ENCODE measurements around the gene NAT16. TPM values are rescaled to one million over a fixed set of nuclear protein-coding genes. Genes with fewer than 3 reads are reported as not detected.

NAT16 gene
- total and polyA plus RNA-seq, 2 of the 8 experiments (the other 6 are each of a cell fraction or from before 2014, with no cell fraction given): 0.26 to 0.84 TPM

DNA sequence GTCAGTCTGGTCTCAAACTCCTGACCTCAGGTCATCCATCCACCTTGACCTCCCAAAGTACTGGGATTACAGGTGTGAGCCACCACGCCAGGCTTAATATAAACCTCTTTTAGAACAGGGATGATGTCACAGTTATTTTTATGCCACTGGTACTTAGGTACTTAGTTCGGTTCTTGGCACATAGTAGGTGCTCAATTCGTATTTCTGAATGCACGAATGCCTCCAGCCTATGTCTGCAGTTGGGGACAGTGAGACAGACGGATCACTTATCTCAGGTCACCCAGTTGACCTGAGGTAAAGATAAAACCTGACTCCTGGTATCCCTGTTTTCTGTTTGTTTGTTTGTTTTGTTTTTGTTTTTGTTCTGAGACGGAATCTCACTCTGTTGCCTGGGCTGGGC is 6.1 kb upstream of the NAT16 start:
- Histone ChIP-seq H3K9me3 (ENCODE audit: insufficient read depth in 2 of 2, low read depth in 1 of 2, low read length in 1 of 2) (no peaks in the 10 kb centered on the region), H3K9ac (replicated peaks in 1 of 4; ENCODE audit: extremely low read depth in 1 of 4, low read depth in 3 of 4, low read length in 3 of 4) (no peak overlapping the region), H3K18ac (ENCODE audit: extremely low read depth, low read length) (no peak overlapping the region), H3K79me2 (ENCODE audit: control insufficient read depth in 1 of 2, insufficient read depth in 2 of 2, low read length in 2 of 2) (no peaks in the 10 kb centered on the region), H3K27ac (ENCODE audit: low read depth, low read length) (no peak overlapping the region), H3K36me3 (ENCODE audit: control insufficient read depth in 2 of 4, insufficient read depth in 4 of 4, low read length in 3 of 4) (no peaks in the 10 kb centered on the region), H3K4ac (replicated peaks; ENCODE audit: insufficient read length, low read depth, low read length) (no peak overlapping the region), H3K56ac (replicated peaks; ENCODE audit: insufficient read length, low read depth, low read length) (no peak overlapping the region), H2AK5ac (ENCODE audit: low read depth, low read length) (no peak overlapping the region), H2AFZ (ENCODE audit: low read length) (no peak overlapping the region), H3K4me1 (replicated peaks in 1 of 4; ENCODE audit: control insufficient read depth in 3 of 4, insufficient read depth in 4 of 4, low read length in 3 of 4) (peaks cover 0 to 2% (median under 1%) of the 10 kb centered on the region in 4 experiments; a peak in 3 of 7 replicates), H2BK5ac (ENCODE audit: low read depth, low read length) (no peak overlapping the region), H4K20me1 (replicated peaks in 1 of 2; ENCODE audit: control insufficient read depth in 1 of 2, insufficient read depth in 2 of 2, low read length in 2 of 2) (no peaks in the 10 kb centered on the region), H3K23ac (ENCODE audit: insufficient read length) (no peak overlapping the region), H4K8ac (ENCODE audit: extremely low read depth, insufficient read depth, low read length) (no peak overlapping the region), H3K4me2 (ENCODE audit: insufficient read depth in 1 of 2, low read depth in 2 of 2, low read length in 2 of 2) (no peak overlapping the region), H3K79me1 (ENCODE audit: low read depth, low read length) (no peaks in the 10 kb centered on the region), H2BK12ac (ENCODE audit: low read depth, low read length) (no peak overlapping the region), H4K91ac (replicated peaks; ENCODE audit: insufficient read length, low read length) (no peak overlapping the region), H3K23me2 (ENCODE audit: low read depth, low read length) (no peaks in the 10 kb centered on the region), H3K4me3 (ENCODE audit: extremely low read depth in 1 of 4, insufficient read depth in 2 of 4, low read depth in 3 of 4, low read length in 4 of 4) (no peak overlapping the region), H4K5ac (ENCODE audit: insufficient read length, low read depth, low read length) (no peak overlapping the region), H2BK20ac (ENCODE audit: low read length) (no peak overlapping the region), H3K27me3 (replicated peaks in 1 of 4; ENCODE audit: control insufficient read depth in 3 of 4, extremely low read depth in 1 of 4, insufficient read depth in 3 of 4, low read length in 3 of 4) (peaks cover 0 to 3% (median 1%) of the 10 kb centered on the region in 4 experiments; a peak in 1 of 7 replicates), H3K14ac (ENCODE audit: insufficient read length) (no peak overlapping the region), H2BK15ac (ENCODE audit: low read length) (no peak overlapping the region), H2BK120ac (replicated peaks; ENCODE audit: low read depth, low read length) (no peak overlapping the region)
- WGBS, 2 experiments (ENCODE audit: extremely low coverage in 1 of 2, insufficient coverage in 1 of 2, insufficient read length in 1 of 2, insufficient replicate concordance in 2 of 2, low coverage in 1 of 2, low lambda C conversion rate in 2 of 2, missing lambda C conversion rate in 1 of 2): 87% methylated on average over 6 of the region's 6 CpGs; no CpG with 5 or more reads in 1 of the 2 experiments
- no peak for DNase-seq (ENCODE audit: low read depth in 1 of 2, low spot score in 2 of 2)
- ChIA-PET CTCF (ENCODE audit: partially characterized antibody) (interaction anchor here (1.2 to 1.6 kb wide), 3 partner anchors 9 to 44 kb away, joined by 4 to 6 read pairs (median 5); no protein-coding TSS in a partner anchor), POLR2A (ENCODE audit: partially characterized antibody) (interaction anchor here (1.1 kb wide), 1 partner anchor 19 kb away, joined by 3 read pairs; no protein-coding TSS in a partner anchor)
- FAIRE-seq: no peak
- TF ChIP-seq JUN (IDR thresholded peaks at IDR 0.05; ENCODE audit: low read depth, low read length): no peak
- no peak for TF ChIP-seq NRF1 (IDR thresholded peaks at IDR 0.05; ENCODE audit: low read depth, low read length)
- no peak for TF ChIP-seq TEAD4 (IDR thresholded peaks at IDR 0.05; ENCODE audit: low read depth, low read length)
- no peak for TF ChIP-seq FOSL1 (IDR thresholded peaks at IDR 0.05; ENCODE audit: insufficient read depth, low read depth, low read length)
- TF ChIP-seq RAD21 (IDR thresholded peaks at IDR 0.05 in 1 of 2, conservative IDR thresholded peaks at IDR 0.05 in 1 of 2; ENCODE audit: low read depth in 2 of 2, low read length in 2 of 2): no peak
- no peak for TF ChIP-seq RFX5 (IDR thresholded peaks at IDR 0.05; ENCODE audit: borderline replicate concordance, low read depth, low read length)
- TF ChIP-seq SIRT6 (IDR thresholded peaks at IDR 0.05; ENCODE audit: low read length): no peak
- TF ChIP-seq SP4 (IDR thresholded peaks at IDR 0.05; ENCODE audit: low read length): no peak

All from H1 (cell line).